Measurements from ENCODE around the gene GJD2. TPM values are rescaled to one million over a fixed set of nuclear protein-coding genes. Genes with fewer than 3 reads are reported as not detected.
A peak's percentile ranks its signal among the peaks of the same experiment; 100 is the strongest.

GJD2 gene
- total RNA-seq, 2 donors from 2014 or later: not detected

- Mint-ChIP-seq H3K4me3 (no peak overlapping the region), H3K4me1 (no peaks in the 10 kb centered on the region), H3K36me3 (ENCODE audit: low read depth) (no peaks in the 10 kb centered on the region), H3K9me3 (no peaks in the 10 kb centered on the region), H3K27me3 (peaks cover 43% of the 10 kb centered on the region), H3K27ac (no peak overlapping the region)
- no peak for ATAC-seq (replicated peaks)
Observed at GRCh38 chr15:34786206-34786605, 31.4 kb upstream of the GJD2 start.

DNA sequence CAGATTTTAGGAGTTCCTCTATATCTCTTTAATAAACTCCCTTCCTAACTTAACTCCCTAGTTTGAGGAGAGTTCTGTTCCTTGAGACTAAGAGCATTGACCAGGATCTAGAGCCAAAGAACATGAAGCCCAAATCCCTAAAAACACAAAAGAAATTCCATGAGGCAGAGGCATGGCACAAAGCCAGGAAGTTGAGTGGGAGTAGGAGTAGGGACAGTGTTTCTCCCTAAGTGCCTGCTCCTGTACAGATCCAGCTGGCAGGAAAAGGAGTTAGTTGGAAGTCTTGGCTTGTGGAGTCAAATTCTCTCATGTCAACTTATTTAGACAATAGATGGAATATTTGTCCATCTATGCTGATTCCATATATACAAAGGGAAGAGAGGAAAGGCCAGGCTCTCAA lies 29.2 kb upstream of the GJD2 start:
- H3K27ac Mint-ChIP-seq: no peak overlapping the region
- no peaks in the 10 kb centered on the region for H3K9me3 Mint-ChIP-seq
- H3K4me1 Mint-ChIP-seq: no peaks in the 10 kb centered on the region
- no peaks in the 10 kb centered on the region for H3K36me3 Mint-ChIP-seq (ENCODE audit: low read depth)
- ATAC-seq (replicated peaks): no peak
- H3K27me3 Mint-ChIP-seq: peaks cover 27% of the 10 kb centered on the region
- no peak overlapping the region for H3K4me3 Mint-ChIP-seq

DNA sequence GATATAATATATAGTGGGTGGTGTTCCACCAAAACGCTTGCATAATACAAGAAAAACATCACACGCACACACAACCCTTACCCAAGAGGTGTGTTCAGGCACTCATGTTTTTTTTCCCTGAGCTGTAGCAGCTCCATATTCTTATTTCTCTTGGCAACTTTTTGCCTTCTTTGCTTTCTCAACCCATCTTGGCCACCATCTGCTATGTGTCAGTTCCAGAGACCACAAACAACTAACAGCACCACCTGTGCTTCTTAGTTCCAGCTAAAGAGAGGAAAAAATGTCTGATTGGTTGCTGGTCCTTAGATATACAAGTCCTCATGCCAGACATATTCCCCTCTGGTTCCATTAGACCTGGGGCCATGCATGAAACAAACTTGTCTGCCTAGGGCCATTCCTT lies 28.6 kb upstream of the GJD2 start:
- ATAC-seq (replicated peaks): no peak
- Mint-ChIP-seq H3K27ac (no peak overlapping the region), H3K4me3 (no peak overlapping the region), H3K27me3 (peaks cover 27% of the 10 kb centered on the region), H3K36me3 (ENCODE audit: low read depth) (no peaks in the 10 kb centered on the region), H3K4me1 (no peaks in the 10 kb centered on the region), H3K9me3 (no peaks in the 10 kb centered on the region)

DNA sequence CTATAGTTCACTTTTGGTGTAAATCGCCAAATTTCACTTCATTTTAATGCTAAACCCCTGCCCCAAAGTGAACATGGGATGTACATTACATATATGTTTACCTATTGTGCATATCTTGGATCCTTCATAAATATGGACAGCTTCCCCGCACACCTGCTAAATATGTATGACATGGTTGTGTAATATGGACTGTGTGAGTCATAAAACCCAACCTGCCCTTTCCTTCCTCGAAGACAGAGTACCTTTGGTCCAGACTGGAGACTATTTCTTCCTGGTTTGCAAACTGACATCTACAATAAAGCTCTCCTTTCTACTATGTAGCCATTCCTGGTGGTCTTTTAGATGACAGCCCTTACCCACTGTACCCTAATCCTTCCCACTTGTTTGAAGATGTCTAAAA lies 28.1 kb upstream of the GJD2 start:
- H3K27me3 Mint-ChIP-seq: peaks cover 27% of the 10 kb centered on the region

GRCh38 chr15:34780725-34781124 lies 25.9 kb upstream of the GJD2 start:
- Mint-ChIP-seq H3K4me1 (no peaks in the 10 kb centered on the region), H3K36me3 (ENCODE audit: low read depth) (no peaks in the 10 kb centered on the region), H3K27me3 (peaks cover 30% of the 10 kb centered on the region), H3K4me3 (no peak overlapping the region), H3K9me3 (no peaks in the 10 kb centered on the region), H3K27ac (no peak overlapping the region)
- no peak for ATAC-seq (replicated peaks)

More for the DNA sequence above, 28.1 kb upstream of the GJD2 start:
- H3K9me3 Mint-ChIP-seq: no peaks in the 10 kb centered on the region
- no peaks in the 10 kb centered on the region for H3K36me3 Mint-ChIP-seq (ENCODE audit: low read depth)
- ATAC-seq (replicated peaks): no peak
- no peaks in the 10 kb centered on the region for H3K4me1 Mint-ChIP-seq
- no peak overlapping the region for H3K4me3 Mint-ChIP-seq
- no peak overlapping the region for H3K27ac Mint-ChIP-seq

- Mint-ChIP-seq H3K36me3 (ENCODE audit: low read depth) (no peaks in the 10 kb centered on the region), H3K9me3 (no peaks in the 10 kb centered on the region), H3K27ac (no peak overlapping the region), H3K27me3 (peaks cover 22% of the 10 kb centered on the region), H3K4me3 (no peak overlapping the region), H3K4me1 (no peaks in the 10 kb centered on the region)
- ATAC-seq (replicated peaks): no peak
Observed at GRCh38 chr15:34776606-34777105, 21.9 kb upstream of the GJD2 start.

DNA sequence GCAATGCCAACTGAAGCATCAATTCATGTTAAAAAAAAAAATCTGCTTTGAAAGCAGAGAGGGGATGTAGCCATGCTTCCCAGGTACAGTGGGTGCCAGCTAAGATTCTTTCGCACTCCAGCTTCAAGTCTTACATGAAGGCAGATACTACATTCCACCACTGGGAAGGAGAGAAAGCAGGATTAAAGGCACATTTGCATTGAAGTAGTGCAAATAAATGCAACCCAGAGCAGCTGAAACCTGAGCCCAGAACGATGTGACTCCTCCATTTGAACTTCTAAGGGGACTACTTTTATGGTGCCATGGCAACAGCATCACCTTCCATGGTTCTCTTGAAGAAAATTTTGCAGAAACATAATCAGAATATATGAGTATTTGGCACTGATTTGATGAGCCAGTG lies 19.1 kb upstream of the GJD2 start:
- ATAC-seq (replicated peaks): no peak
- Mint-ChIP-seq H3K27ac (no peak overlapping the region), H3K4me1 (no peaks in the 10 kb centered on the region), H3K27me3 (peaks cover 23% of the 10 kb centered on the region), H3K4me3 (no peak overlapping the region), H3K9me3 (no peaks in the 10 kb centered on the region), H3K36me3 (ENCODE audit: low read depth) (no peaks in the 10 kb centered on the region)

DNA sequence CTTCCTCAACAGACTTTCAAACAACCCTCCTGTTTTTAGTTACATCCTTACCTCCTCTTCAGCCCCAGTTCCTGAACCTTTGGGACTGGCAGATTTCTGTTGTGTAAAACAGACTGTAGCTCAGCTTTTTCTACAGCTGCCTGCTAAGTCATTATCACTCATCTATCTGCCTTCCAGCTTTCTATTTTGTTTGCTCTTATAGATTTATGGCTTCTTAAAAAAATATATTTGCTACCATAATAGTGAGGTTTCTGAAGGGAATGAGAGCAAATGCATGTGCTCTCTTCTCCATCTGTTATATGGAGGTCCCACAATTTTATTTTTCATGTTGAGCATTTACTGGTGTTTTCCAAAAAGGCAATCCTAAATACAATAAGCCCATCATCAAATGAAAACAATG lies 18.2 kb upstream of the GJD2 start:
- no peak overlapping the region for H3K4me3 Mint-ChIP-seq
- H3K9me3 Mint-ChIP-seq: no peaks in the 10 kb centered on the region
- no peaks in the 10 kb centered on the region for H3K36me3 Mint-ChIP-seq (ENCODE audit: low read depth)
- peaks cover 23% of the 10 kb centered on the region for H3K27me3 Mint-ChIP-seq
- no peaks in the 10 kb centered on the region for H3K4me1 Mint-ChIP-seq
- ATAC-seq (replicated peaks): no peak
- no peak overlapping the region for H3K27ac Mint-ChIP-seq

DNA sequence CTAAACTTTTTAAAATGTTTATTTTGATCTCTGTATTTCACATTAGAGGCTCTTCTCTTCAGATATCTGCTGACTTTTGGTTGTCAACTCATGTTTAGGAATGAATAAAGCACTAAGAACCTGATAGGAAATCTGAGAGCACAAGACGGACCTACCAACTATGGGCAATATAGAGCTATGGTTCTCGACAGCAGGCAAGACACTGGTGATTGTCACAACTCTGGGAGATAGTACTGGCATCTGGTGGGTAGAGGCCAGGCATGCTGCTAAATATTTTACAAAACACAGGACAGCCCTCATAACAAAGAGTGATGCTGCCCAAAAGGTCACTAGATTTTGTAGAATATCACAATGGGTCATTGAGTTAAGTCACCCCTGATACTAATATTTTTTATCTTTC lies 17.5 kb upstream of the GJD2 start:
- Mint-ChIP-seq H3K9me3 (no peaks in the 10 kb centered on the region), H3K36me3 (ENCODE audit: low read depth) (no peaks in the 10 kb centered on the region), H3K4me1 (no peaks in the 10 kb centered on the region), H3K4me3 (no peak overlapping the region), H3K27me3 (peaks cover 23% of the 10 kb centered on the region), H3K27ac (no peak overlapping the region)
- no peak for ATAC-seq (replicated peaks)

DNA sequence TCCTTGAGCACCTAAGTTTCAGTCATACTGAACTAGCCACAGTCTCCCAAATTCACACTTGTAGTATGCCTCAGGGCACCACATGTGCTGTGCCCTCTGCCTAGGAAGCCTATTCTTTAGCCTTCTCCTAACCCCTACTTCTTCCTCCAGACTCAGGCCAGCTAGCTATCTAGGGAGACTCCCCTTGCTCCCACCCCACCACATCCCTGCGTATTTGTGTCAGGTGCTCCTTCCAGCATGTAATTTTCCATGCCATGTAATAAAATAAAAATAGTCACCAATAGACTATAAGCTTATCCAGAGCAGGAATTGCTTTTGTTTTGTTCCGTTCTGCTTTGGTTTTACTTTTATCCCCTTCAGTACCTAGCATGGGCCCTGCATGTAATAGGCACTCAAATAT lies 14.9 kb upstream of the GJD2 start:
- Mint-ChIP-seq H3K27me3 (peaks cover 12% of the 10 kb centered on the region), H3K9me3 (no peaks in the 10 kb centered on the region), H3K27ac (no peak overlapping the region), H3K36me3 (ENCODE audit: low read depth) (no peaks in the 10 kb centered on the region), H3K4me1 (no peaks in the 10 kb centered on the region), H3K4me3 (no peak overlapping the region)
- no peak for ATAC-seq (replicated peaks)

GRCh38 chr15:34768530-34768929 lies 13.7 kb upstream of the GJD2 start:
- H3K4me3 Mint-ChIP-seq: no peak overlapping the region
- no peaks in the 10 kb centered on the region for H3K4me1 Mint-ChIP-seq
- H3K36me3 Mint-ChIP-seq (ENCODE audit: low read depth): no peaks in the 10 kb centered on the region
- H3K27me3 Mint-ChIP-seq: peaks cover 8% of the 10 kb centered on the region
- no peaks in the 10 kb centered on the region for H3K9me3 Mint-ChIP-seq
- H3K27ac Mint-ChIP-seq: no peak overlapping the region
- ATAC-seq (replicated peaks): no peak

- Mint-ChIP-seq H3K27me3 (no peaks in the 10 kb centered on the region), H3K9me3 (no peaks in the 10 kb centered on the region), H3K36me3 (ENCODE audit: low read depth) (no peaks in the 10 kb centered on the region), H3K27ac (no peak overlapping the region), H3K4me3 (no peak overlapping the region), H3K4me1 (peaks cover 4% of the 10 kb centered on the region)
- ATAC-seq (replicated peaks): no peak
Observed at GRCh38 chr15:34765741-34766140, 10.9 kb upstream of the GJD2 start.

GRCh38 chr15:34760909-34761308 lies 6.1 kb upstream of the GJD2 start:
- Mint-ChIP-seq H3K9me3 (no peaks in the 10 kb centered on the region), H3K4me1 (peaks cover 4% of the 10 kb centered on the region), H3K4me3 (no peak overlapping the region), H3K27ac (no peak overlapping the region), H3K36me3 (ENCODE audit: low read depth) (no peaks in the 10 kb centered on the region), H3K27me3 (peaks cover 32% of the 10 kb centered on the region)
- no peak for ATAC-seq (replicated peaks)

DNA sequence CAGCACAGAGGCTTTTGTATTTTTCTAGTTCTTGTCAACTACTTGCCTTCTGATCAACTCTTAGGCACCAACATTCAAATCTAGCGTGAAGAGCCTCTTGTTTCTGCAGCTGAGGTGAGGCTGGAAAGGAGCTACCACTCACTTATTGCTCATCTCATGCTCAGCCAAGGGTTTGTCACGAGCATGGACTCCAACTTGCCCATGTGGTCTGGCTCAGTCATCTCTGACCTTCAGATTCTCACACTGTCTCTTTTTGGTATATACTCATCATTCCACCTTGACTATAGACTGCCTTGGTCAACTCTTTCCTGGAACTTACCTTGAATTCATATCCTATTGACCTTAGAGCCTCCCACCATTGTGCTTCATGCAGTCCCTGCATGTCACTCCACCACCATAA lies 5.2 kb upstream of the GJD2 start:
- H3K27ac Mint-ChIP-seq: no peak overlapping the region
- H3K4me1 Mint-ChIP-seq: peaks cover 4% of the 10 kb centered on the region
- no peak overlapping the region for H3K4me3 Mint-ChIP-seq
- ATAC-seq (replicated peaks): peak; percentile 61
- no peaks in the 10 kb centered on the region for H3K9me3 Mint-ChIP-seq
- peaks cover 40% of the 10 kb centered on the region for H3K27me3 Mint-ChIP-seq
- H3K36me3 Mint-ChIP-seq (ENCODE audit: low read depth): no peaks in the 10 kb centered on the region

DNA sequence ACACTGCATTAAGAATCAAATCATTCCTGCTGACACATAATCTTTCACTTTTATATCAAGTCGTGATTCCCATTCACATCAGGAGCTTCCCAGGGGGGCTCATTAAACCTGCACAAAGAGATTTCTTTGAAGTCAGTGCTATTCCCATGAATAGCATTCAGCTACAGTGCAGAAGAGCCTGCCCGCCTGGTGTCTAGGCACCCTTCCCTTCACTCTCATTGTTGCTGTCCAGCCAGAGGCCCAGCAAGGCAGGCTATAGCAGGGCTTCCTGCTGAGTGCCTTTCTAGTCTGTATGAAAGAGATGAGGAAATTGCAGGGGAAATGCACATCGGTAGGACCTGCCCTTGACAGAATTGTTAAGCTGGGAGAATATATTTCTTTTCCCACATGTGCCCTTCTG lies 4.5 kb upstream of the GJD2 start:
- Mint-ChIP-seq H3K27me3 (peaks cover 40% of the 10 kb centered on the region), H3K27ac (no peak overlapping the region), H3K36me3 (ENCODE audit: low read depth) (no peaks in the 10 kb centered on the region), H3K4me1 (peaks cover 4% of the 10 kb centered on the region), H3K4me3 (no peak overlapping the region), H3K9me3 (no peaks in the 10 kb centered on the region)
- no peak for ATAC-seq (replicated peaks)

DNA sequence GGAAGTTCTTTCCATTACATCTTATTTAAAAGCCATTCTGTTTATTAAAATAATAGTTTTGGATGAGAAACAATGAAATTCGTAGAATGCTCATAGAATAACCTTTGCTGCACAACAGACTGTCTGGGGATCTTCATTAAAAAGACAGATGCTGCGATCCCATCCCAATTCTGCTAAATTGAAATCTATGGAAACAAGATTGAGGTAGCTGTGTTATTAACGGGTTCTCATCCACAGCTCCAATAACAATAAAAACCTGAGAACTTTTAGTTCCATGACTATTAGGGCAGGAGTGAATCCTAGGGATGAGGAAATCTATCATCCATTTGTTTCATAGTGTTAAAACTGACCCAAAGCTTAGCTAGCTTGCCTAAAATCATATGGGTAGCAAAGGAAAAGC lies 2.5 kb upstream of the GJD2 start:
- no peaks in the 10 kb centered on the region for H3K36me3 Mint-ChIP-seq (ENCODE audit: low read depth)
- no peak for ATAC-seq (replicated peaks)
- H3K9me3 Mint-ChIP-seq: no peaks in the 10 kb centered on the region
- H3K4me1 Mint-ChIP-seq: peaks cover 4% of the 10 kb centered on the region
- peaks cover 59% of the 10 kb centered on the region for H3K27me3 Mint-ChIP-seq
- no peak overlapping the region for H3K4me3 Mint-ChIP-seq
- H3K27ac Mint-ChIP-seq: no peak overlapping the region
